Activated T-cell treated with anti-CD3 and anti-CD28 coated beads, Interleukin-2, amount 50 U/mL, for 48 hours (primary cell): ENCODE results near the gene TMEM170B.

Experiments
- DNase-seq, 2 experiments: peaks; one replicate each; pipeline ENCODE4 v3.0.0-alpha.2; 2020

Gene TMEM170B

DNA sequence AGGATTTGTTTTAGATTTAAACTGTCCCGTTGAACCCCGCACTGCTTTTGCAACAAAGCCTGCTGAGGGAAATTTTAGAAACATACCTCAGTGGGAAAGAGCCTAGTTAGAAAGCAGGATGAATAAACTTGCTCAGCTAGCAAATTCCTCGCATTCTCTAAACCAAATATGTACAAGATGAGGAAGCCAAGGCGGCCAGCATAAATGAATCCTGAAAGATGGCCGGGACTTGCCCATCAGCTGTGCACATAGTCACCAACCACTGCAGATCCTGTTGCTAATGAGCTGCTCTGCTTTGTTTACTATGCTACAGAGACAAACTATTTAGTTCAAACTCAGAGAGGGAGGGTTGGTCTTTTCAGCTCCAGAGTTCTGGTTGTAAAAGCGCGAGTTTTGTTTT, 49.0 kb downstream of the TMEM170B start:
- DNase-seq, result no peak

DNA sequence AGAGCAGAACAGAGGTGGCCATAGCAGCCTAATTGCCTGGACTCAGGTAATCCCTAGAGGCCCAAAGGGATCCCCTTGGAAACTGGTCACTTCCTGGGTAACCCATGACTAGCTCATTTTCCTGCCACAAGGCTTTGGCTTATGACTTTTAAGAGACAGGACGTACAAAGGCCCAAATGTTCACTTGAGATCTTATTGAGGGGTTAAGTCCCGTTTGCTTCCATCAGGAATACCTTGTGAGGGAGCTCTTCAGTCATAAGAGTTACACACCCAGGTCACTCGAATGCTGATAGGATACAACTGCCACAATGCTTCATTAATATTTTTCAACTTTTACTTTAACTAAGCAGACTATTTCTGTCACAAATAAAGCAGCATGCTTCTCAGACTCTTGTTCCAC, 51.7 kb downstream of the TMEM170B start:
- DNase-seq, result no peak

DNA sequence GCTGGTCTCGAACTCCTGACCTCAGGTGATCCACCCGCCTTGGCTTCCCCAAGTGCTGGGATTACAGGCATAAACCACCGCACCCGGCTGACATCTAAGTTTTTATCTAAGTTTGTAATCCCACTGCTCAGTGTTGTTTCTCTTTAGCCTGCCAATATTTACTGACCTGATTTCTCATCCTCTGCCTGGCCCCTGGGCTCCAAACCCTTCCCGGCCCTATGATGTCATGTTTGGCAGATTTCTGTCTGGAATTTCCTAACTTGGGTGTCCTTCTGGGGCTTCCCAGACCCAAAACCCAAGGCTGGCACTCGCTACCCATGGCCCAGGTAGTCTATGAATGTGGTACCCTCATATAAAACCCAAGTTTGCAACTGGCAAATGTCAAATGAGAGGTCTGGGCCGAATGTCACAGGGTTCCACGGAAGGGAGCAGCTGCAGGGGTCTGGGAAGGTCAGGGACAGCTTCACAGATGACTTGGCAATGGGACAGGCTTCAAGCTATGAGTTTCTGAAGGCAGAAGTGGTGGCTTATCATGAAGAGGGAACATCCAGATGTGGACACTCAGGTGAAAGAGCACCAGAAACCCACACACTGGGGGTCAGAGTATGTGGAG, 54.9 kb downstream of the TMEM170B start:
- DNase-seq, result no peak

DNA sequence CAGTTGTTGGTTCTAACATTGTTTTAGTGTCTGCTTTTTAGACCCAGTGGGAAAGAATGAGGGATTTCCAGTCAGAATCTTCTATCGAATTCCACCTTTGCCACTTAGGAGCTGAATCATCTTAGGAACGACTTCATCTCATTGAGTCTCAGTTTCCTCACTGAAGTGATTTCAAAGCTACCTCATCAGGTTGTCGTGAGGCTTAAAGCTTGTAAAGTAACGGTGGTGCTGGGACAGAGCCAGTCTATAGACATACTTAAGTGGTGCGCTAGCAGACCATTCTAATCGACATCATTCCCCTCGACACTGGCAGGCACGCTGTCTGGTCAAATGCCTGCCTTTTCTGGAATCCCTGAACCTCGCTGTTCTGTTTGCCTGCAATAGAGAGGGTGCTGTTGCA, 55.5 kb downstream of the TMEM170B start:
- DNase-seq, result no peak

DNA sequence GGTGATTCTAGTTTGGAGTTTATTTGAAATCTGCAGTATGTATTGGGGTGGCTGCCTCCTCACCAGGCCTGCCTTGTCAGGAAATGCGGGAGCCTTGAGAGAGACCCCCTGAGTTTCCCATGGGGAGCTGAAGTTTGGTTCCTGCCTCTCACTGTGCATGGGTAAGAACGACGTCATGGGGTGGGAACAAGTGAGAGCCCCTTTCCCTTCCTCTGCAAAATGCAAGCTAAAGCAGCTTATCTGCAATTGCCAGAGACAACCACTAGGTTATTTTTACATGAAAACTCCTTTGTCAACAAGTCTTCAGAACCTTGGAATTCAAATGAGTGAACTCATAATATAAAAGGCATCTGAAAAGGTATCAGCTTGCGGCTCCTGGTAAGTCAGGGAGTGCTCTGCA, 58.4 kb downstream of the TMEM170B start:
- DNase-seq, result no peak

DNA sequence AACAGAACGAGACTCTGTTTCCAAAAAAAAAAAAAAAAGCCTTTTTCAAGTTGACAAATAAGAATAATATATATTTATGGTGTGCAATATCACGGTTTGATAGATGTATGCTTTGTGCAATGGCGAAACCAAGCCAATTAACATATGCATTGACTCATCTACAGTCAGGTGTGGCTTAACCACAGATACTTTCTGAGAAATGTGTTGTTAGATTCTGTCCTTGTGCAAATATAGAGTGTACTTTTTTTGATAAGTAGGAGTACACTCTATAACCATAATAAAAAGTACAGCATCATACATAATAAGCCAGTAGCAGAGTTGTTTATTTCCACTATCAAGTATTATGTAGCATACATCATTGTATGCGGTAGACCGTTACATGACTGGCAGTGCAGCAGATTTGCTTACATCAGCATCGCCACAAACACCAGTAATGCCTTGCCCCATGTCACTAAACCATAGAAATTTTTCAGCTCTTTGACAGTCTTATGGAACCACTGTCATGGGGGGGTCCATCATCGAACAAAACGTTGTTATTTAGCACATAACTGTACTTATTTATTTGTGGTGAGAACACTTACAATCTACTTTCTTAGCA, 59.2 kb downstream of the TMEM170B start:
- no peak for DNase-seq

DNA sequence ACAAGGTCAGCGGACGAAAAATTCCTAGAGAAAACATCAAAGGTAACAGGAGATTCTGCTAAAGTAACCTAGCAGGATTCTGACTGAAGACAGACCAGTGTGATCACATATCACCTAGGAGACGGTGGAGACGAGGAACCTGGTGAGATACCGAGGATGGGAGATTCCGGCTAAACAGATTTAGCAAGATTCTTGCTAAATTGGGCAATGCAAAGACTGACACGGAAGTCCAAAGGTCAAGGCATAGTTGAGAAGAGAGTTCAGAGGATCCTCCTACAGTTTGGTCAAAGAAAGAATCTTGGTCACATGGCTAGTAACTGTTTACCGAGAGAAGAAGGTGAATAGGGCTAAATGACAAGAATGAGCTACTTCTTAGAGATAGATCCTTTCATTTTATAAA, 61.1 kb downstream of the TMEM170B start:
- no peak for DNase-seq

DNA sequence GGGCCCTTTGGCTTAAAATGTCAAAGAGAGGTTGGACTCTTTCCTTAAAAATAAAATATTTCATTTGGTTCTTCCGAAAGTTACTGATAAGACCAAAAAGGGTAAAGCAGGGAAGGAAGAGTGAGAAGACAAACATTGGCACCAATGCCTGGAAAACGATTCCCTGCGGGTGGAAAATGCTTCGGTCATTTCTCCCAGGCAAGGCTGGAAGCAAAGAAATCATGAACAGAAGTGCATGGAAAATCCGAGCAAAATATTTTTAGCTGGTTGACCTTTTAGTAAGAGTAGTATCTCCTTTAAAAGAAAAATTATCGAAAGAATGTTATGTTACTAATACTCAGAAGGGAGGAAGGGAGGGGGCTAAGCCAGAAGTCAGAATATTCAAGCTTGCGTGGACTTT, 62.7 kb downstream of the TMEM170B start:
- no peak for DNase-seq

DNA sequence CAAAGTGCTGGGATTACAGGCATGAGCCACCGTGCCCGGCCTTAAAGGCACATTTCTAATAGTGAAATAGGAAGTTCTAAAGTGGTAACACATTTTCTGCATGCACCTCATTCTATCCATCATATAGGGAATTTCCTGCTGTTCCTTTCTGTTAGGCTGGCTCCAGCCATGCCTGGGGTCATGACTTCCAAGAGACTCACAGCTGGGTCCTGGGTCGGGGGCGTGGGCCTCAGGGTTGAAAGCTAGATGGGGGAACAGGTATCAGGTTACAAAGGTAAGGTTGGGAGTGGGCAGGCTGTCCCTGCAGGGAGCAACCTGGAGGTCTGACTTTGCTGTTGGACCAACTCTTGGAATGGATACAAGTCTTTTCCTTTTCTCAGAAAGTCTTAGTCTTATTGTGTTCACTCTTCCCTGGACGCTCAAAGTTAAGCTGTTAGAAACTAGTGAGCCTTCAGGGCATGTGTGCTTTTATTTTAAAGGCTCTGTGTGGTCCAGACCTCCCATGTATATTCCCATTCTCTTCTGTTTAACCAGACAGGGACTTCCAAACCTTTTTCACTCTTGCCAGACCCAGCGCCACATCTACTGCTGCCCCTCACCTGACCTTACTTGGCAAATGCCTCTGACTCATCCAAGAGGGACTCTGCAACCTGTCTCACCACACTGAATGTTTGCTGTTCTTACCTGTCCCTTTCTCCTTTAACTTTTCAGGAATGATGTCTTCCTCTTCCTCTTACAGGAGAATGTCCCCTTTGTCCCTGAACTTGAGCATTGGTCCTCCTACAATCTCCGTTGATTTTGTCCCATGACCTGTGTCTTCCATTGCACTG, 64.4 kb downstream of the TMEM170B start:
- DNase-seq, result no peak

DNA sequence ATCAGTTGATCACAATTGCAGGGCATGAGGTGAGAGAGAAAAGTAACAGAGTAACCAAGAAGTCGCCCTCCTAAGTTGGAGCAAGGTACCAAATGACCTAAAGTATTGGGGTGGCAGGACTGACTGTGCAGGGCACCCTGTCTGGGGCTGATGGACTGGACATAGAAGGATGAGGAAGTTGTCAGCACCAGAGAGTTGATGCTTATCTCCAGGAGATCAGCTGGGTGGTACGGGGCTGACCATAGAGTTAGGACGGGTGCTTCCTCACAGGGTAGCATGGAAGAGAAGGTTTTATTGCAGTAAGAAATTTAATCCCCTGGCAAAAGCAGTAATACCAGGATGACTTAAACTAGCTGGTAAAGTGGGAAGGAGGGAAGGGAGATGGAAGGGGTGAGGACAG, 66.7 kb downstream of the TMEM170B start:
- no peak for DNase-seq

DNA sequence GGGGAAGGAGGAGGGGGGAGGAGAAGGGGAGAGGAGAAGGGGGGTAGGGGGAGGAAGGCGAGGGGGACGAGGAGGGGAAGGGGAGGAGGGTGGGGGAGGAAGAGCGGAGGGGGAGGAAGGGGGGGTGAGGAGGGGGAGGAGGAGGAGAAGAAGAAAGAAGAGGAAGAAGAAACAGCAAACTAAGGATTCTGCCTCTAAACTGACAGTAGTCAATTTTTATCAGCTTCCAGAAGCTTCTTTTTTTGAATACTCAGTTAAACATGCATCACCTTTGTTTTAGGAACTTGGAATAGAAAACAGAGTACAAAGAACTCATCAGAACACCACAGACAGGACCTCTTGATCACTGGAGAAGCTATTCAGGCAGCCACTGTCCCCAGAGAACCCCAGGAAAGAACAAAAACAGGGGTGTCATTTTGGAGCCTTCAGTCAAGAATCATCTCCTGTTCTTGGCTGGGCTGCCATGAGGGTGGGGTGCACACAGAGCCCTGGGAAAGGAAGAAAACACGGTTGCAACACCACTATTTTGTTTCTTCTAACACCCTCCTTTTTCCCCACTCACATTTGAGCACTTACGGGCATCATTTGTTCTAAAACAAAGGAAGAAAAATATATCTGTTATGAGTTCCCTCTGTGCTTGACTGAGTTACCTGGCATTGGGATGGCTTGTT, 67.4 kb downstream of the TMEM170B start:
- no peak for DNase-seq

DNA sequence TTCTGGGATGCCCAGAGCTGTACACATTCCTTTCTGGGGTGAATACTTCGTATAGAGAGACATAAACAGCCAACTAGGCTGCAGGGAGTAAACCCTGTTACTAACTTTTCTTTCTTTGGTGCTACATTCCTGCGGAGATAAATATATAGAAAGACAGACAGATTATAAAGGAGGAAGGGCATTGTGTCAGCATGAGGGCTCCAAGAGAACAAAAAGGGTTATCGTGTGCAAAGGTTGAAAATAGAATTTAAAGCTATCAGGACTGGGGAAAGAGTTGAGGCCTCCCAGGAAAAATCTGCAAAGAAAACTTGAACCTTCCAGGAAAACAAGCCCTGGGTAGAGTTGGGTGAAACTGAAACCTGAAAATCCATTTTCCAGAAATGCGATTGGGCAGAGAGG, 68.0 kb downstream of the TMEM170B start:
- DNase-seq, result no peak

DNA sequence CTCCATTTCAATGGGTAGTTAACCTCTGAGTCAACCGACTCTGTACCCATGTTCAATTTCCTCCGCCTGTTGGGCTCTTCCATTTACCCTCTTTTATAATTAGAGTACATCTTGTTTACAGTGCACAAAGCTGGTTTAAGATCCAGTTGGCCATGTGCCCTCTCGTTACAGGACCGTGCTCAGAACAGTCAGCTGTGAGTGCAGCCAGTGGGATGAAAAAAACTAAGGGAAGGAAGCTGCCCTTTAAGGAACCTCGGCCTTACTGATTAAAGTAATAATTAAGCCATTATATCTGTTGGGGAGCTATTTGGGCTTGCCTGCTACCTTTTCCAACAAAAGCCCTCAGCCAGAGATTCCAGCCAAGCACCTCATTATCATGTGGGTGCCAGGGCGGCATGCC, 68.8 kb downstream of the TMEM170B start:
- no peak for DNase-seq

DNA sequence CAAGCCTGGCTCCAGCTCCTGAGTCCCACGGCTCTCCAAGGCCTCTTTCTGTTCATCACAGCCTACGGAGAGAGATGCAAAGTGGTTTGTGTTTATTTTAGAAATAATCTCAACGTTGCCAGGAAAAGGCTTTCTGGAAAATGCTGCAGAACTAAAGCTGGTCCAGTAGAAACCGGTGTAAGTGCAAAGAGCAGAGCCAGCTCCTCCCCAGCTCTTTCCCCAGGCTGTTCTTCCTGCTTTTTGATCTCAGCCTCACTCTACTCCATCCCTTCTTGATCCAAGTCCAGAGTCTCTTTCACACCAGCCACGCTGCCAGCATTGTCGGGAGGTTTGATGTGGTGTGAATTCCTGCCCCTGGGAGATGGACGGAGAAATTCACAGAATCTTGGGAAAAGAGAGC, 69.8 kb downstream of the TMEM170B start:
- DNase-seq, result no peak

DNA sequence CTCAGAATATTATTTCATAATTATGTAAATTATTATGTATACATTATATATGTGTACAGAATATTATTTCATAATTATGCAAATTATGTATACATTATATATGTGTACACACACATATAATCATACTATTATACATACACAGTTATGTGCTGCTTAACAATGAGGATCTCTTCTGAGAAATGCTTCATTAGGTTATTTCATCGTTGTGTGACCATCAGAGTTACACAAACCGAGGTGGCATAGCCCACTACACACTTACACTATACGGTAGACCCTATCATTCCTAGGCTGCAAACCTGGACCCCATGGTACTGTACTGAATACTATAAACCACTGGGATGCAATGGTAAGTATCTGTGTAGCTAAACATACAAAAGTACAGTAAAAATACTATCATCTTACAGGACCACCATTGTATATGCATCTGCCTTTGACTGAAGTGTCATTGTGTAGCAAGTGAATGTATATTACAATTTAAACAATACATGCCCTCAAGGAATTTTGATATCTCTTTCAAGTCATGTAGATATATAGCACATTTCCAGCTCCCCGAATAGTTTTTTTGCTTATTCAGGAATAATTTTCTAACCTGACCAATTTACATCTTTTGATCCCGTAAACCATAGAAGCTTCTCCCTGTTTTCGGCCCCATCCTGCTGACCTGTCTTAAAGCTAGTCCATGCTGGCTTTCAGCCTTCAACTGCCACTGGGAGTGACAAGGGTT, 71.2 kb downstream of the TMEM170B start:
- DNase-seq, result no peak

DNA sequence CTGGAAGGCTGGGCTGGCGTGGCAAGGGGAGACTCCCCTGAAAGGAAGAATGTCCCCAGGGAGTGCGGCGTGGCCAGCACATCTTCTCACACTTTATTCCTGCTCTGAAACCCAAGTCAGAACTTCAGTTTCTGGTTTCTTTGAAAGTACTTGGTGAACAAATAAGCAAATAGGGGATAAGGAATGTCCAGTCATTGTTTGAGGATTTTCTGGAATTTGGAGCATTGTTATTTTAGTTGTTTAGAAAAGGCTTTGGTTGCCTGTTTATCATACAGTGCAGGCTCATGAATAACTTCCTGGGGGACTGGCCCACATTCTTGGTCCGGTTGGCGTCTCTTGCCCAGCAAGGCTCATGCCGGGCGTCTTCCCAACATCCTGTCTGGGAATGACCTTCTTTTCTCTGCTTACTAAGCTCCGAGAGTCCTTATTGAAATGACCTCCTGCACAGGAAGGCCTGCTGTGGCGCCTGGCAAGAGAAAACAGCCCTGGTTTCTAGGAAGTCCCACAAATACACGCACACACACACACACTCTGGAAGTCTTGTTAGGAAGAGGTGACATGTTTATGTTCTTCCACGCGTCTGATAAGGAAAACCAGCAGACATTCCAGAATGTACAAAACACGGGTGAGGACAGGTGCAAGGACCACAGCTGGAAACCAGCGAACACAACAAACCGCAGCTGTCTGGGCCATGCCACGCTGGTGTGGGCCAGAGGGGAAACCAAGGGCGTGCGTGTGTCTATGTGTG, 71.9 kb downstream of the TMEM170B start:
- DNase-seq, result no peak

DNA sequence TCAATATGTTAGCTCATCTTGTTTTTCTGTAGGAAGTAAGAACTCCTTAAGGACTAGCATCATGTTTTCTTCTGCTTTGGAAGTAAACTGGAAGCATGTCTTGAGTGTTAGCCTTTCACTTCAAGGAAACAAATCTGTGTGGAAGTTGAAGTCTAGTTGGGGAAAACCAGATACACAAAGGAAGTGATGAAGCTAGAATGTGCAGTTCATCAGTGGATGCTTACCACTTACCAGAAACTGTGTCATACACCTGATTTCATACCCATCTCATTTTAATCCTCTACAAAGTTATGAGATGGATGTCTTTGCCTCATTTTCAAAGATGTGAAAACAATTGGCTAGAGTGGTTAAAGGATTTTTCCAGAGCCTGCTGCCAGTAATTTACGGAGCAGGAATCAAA, 75.8 kb downstream of the TMEM170B start:
- no peak for DNase-seq

DNA sequence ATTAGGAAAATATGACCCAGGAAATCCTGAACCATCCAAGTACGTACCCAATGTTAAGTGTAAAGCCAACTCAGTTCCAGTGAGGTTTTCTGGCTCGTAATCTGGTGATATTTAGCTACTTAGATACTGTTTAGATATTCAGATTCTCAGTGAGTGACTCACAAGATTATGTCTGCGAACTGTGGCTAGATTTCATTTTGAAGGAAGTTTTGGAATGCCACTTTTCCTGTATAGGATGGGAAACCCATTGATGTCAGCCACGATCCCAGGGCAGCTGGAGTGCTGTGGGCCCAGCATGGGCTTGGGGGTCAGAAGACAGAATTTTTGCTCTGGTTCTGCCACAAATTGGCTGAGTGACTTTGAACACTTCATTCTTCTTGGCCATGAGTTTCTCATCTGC, 76.3 kb downstream of the TMEM170B start:
- DNase-seq, result no peak

DNA sequence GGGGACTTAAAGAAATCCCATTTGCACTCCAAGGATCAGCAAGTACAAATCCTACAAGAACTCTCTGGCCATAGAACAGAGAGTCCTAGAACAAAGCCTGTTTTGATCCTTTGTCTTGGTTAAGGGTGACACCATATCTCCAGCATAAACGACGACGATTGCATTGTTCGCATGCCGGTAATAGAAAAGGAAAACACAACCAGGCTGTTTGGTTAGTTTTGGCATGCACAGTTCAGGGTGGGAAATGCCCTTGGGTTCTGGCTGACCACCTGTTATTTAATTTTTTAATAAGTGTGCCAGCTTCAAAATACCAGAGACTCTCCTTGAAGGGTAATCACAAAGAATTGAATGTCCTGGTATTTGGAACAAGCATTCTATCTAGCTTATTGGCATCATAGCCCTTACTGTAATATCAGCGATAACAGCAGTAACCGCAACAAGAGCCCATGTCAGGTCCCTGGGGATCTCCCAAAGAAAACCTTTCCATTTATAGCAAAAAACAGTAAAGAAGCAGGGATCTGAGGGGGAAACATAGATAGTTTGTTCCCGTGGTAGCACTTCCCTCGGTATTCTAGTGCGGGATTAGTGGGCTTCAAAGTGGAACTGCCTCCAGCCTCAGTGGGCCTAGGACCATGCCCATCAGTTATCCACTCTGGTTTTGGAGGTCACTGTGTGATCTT, 77.1 kb downstream of the TMEM170B start:
- DNase-seq, result no peak

DNA sequence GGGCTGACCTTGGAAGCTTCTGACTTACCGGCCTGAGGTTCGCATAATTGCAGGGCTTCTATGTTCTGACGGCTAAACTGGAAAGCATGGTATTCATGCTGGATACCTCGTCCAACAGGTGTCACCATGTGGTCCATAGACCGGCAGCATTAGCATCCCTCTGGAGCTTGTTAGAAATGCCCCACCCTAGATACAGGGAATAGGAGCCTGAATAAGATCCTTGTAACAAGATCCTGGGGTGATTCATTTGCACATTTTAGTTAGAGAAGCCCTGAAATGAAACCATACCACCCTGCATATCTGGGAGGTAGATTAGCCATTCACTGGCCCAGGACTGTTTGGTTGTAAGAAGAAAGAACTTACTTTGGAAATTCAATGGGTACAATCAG, 77.7 kb downstream of the TMEM170B start:
- no peak for DNase-seq

DNA sequence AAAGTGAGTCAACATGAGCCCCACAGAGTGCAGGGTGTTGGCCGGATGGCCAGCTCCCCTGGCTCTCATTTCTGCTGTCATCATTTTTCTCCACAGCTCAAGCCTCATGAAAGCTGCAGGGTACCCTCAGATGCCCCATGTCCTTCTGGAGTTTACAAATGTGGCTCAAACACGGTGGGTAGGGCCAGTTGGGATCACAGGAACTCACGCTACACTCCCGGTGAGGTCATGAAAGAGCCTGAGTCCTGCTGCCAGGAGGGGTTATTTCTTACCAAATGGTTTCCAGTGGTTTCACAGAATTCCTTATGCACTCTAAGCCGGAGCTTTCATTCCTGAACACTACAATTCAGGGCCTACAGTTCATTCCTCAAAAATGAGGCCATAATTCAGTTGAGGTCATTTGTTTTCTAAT, 78.7 kb downstream of the TMEM170B start:
- DNase-seq, result no peak

DNA sequence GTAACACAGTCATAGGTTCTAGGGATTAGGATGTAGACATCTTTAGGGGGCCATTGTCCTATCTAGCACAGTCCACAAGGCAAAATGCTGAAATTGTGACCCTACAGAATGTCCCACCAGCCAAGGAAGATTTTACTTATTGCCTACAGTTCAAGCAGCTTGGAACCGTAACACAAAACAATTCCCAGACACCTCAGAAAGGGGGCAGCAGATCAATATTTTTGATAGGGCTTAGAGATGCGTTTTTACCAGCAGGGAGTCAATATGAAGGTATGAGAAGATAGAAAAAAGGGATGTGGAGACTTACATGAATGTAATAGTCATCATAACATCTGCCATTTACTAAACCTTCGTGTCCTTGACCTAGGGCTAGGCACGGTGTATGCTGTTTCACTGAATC, 81.0 kb downstream of the TMEM170B start:
- no peak for DNase-seq
